HG03378 (cell line): ENCODE data around the gene VPS13C.
A peak's percentile ranks its signal among the peaks of the same experiment; 100 is the strongest.

Source experiments
- ATAC-seq: cut with Tn5 transposase; IDR thresholded peaks from one replicate; pipeline ENCODE4 v1.9.1; 2021; ENCODE audit warnings: mild to moderate bottlenecking, moderate library complexity; ENCODE audit not compliant: unreplicated experiment

The VPS13C gene, protein sequence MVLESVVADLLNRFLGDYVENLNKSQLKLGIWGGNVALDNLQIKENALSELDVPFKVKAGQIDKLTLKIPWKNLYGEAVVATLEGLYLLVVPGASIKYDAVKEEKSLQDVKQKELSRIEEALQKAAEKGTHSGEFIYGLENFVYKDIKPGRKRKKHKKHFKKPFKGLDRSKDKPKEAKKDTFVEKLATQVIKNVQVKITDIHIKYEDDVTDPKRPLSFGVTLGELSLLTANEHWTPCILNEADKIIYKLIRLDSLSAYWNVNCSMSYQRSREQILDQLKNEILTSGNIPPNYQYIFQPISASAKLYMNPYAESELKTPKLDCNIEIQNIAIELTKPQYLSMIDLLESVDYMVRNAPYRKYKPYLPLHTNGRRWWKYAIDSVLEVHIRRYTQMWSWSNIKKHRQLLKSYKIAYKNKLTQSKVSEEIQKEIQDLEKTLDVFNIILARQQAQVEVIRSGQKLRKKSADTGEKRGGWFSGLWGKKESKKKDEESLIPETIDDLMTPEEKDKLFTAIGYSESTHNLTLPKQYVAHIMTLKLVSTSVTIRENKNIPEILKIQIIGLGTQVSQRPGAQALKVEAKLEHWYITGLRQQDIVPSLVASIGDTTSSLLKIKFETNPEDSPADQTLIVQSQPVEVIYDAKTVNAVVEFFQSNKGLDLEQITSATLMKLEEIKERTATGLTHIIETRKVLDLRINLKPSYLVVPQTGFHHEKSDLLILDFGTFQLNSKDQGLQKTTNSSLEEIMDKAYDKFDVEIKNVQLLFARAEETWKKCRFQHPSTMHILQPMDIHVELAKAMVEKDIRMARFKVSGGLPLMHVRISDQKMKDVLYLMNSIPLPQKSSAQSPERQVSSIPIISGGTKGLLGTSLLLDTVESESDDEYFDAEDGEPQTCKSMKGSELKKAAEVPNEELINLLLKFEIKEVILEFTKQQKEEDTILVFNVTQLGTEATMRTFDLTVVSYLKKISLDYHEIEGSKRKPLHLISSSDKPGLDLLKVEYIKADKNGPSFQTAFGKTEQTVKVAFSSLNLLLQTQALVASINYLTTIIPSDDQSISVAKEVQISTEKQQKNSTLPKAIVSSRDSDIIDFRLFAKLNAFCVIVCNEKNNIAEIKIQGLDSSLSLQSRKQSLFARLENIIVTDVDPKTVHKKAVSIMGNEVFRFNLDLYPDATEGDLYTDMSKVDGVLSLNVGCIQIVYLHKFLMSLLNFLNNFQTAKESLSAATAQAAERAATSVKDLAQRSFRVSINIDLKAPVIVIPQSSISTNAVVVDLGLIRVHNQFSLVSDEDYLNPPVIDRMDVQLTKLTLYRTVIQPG (N-terminal part only)

DNA sequence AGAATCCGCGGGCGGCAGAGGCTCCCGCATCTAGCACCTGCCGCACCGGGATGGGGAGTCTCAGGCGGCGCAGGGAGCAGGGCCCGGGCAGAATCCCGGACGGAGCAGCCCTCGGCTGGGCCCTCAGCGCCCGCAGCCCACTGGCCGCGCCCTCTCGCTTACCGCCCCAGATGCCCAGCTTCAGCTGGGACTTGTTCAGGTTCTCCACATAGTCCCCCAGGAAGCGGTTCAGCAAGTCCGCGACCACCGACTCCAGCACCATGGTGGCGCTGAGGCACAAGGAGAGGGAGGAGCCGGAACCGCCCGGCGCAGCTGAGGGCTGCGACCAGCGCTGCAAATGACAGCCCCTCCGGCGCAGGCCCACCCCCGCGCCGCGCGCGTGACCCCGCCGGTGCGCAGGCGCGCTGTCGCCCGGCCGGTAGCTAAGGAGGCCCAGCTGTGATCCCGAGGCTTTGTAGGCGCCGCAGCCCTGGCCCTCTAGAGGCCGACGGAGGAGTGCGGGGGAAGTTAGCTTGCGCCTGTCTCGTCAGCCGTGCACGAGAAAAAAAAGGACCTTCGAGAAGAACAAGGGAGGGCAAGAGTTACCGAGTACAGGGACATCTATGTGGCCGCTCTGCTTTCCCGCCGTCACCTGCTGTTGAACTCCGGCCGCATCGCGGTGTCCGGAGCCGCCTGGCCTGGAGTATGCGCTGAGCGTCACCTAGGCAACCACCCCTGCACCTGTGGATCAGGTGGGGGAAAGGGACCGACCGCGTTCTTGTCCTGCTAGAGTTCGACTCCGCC lies at the start of gene VPS13C:
Gene VPS13C, minus strand, starts transcription at position 335 of the 783 bp plus-strand sequence. Its CDS starts 73 bp downstream, at position 262.
- peak; percentile 82 for ATAC-seq

GRCh38 chr15:62109437-62109836 lies 49.2 kb upstream of the VPS13C start:
- ATAC-seq = no peak

DNA sequence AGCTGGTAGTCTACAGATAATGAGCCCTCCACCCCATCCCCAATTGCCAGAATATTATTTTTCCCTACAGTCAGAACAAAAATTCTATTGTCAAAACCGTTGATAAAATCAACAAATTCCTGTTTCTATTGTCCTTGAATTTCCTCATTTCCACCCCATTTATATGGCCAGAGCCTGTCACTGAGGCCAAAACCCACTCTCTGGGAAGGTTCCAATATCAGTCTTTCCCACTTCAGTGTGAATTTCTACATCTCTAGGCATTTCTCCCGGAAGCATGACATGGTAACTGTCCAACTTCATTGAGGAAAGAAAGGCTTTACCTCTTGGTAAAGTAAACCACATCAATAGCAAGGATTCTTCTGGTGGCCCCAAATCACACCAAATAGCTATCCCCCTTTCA lies 48.2 kb upstream of the VPS13C start:
- no peak for ATAC-seq

GRCh38 chr15:62107571-62108121 lies 47.4 kb upstream of the VPS13C start:
- no peak for ATAC-seq

DNA sequence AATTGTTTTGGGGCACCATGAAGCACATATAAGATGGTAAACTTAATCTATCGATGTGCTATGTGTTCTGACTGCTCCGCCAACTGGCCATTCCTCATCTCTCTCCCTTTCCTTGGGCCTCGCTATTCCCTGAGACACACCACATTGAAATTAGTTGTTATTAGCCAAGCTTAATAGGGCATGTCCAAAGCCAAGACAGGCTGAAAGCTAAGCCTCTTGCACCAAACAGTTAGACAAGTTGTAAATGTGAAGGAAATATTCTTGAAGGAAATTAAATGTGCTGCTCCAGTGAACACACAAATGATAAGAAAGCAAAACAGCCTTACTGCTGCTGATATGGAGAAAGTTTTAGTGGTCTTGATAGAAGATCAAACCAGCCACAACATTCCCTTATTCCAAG lies 45.8 kb upstream of the VPS13C start:
- no peak for ATAC-seq

- ATAC-seq = no peak
These were observed 45.0 kb upstream of the VPS13C start for GRCh38 chr15:62105266-62105665.

- ATAC-seq = no peak
These were observed 44.6 kb upstream of the VPS13C start for GRCh38 chr15:62104846-62105245.

GRCh38 chr15:62104401-62104800 lies 44.2 kb upstream of the VPS13C start:
- ATAC-seq = no peak

DNA sequence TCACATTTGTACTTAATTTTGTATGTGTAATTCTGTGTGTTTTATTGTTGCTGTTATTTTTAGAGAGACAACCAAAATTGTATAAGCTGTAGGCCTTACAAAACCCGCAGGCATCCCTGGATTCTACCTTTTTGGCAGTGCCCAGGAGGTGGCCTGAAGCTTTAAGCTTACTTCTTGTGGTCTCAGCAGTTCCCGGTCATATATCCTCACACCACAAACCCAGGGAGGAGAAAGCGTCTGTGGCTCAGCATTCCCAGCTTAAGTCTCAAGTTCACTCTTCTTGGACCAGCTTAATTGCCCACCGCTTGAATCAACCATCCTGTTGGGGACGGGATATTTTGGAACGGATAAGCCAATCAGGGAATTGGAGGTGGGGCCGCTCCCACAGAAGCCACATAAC lies 43.2 kb upstream of the VPS13C start:
- no peak for ATAC-seq

DNA sequence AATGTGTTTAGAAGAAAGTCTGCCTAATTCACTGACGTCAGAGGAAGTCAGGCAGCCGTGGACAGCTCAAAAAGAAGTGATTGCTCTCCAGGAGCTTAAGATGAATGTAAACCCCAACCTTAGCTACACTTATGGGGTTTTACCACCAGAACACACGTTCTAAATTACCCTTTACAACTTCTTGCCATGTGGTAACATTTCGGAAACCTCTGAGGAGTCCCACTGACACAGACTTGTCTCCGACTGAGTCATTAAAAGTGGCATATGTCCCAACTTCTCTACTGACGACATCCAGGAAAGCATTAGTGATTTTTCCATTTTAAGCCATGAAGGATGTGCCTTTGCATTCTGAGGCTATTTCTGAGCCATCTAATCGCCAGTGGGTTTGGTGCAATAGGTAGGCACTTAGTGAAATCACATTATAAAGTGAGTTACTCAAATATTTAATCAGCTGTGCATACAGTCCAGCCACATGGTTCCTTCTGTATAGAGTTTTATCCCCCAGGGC lies 38.9 kb upstream of the VPS13C start:
- ATAC-seq = no peak

DNA sequence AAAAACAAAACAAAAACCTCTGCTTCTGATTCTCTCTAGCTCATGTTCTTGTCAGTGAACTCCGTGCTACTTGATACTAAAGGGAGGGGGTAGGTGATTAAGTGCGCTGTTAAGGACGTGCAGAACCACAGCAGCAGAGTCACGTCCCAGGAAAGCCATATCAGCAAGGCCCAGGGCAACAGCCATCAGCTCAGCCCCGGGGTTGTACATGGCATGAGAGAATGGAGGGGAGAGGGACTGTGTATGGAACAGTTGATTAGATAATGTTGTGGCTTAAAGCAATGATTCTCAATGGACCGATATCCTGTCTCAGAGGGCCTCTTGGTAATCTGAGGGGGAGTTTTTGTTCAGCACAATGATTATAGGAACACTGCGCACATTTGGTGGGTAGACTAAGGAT lies 34.1 kb upstream of the VPS13C start:
- no peak for ATAC-seq

DNA sequence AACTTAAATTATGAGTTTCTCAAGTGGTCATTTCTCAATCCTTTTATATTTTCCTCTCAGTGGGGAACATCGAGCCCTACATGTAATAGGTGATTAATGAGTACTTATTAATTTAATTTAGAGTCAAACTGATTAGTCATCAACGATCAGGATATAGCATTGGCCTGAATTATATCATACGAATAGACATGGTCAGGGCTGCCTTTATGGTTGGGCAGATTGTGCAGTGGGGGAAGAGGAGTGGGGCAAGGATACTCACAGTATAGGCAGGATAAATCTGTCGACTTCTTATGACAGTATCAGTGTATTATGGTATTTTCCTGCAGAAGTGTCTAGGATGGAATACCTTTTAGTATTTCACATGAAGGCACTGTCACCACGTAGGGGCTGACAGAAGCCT lies 33.6 kb upstream of the VPS13C start:
- ATAC-seq = no peak

- ATAC-seq = no peak
These were observed 30.7 kb upstream of the VPS13C start for GRCh38 chr15:62090988-62091387.

- no peak for ATAC-seq
These were observed 29.4 kb upstream of the VPS13C start for GRCh38 chr15:62089616-62090015.

DNA sequence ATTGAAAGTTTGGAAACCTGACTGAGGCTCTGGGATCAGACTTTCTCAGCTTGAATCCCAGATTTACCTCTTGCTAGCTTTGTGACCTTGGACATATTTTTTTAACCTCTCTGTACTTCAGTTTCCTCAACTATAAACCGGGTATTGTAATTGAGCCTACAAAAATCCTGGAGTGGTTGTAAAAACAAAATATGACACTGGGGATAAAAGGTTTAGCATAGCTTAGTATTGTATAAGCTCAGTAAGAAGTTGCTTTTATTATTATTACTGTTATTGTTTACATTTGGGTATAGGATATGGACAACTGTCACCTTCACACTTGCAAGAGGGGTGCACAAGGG lies 28.1 kb upstream of the VPS13C start:
- ATAC-seq = no peak

DNA sequence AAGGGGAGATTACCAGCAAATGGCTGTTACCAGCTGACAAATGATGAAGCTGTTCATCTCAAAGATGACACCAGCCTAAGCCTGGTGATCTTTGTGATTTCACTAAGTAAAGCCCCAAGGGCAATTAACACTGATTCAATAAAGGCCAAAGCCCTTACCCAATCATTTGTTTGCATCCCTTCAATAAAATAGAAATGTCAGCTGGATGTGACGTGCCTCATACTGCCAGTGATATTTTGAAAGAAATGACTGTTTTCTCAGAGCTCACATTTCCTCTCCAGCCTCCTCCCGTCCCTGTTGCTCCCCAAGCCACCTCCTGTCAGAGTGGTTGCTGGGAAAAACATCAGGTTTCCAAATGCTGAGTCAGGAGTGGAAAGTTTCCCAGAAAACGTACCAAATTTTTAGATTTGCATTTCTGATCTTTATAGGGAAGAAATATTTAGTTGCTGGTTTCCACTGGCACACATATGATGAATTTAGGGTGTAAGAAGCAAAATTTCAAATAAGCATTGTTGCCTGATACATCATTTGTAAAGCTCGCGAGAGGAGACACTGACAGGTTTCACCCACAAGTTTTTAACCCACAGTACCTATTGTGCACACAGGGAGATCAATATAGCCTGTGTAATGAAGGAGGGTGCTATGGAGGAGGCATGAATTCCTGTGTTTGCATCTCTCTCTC lies 27.6 kb upstream of the VPS13C start:
- ATAC-seq = no peak

GRCh38 chr15:62085740-62086139 lies 25.5 kb upstream of the VPS13C start:
- ATAC-seq = no peak

- ATAC-seq = no peak
These were observed 23.2 kb upstream of the VPS13C start for GRCh38 chr15:62083194-62084154.
